RWPE2 (cell line): ENCODE measurements around the gene B4GAT1.

ENCODE experiments used
- ATAC-seq: fragments of 200-7000 bp; cut with Tn5 transposase; 3 replicates; pipeline ENCODE4 v1.9.1; 2021; ENCODE audit warnings: low read depth
- DNase-seq: peaks from one replicate; pipeline ENCODE4 v3.0.0-alpha.2; 2020; ENCODE audit warnings: low spot score
- H3K27ac ChIP-seq: fragments of 450-650 bp; 2 replicates; pipeline ENCODE4 v1.5.1; 2017; ENCODE audit warnings: mild to moderate bottlenecking; ENCODE audit not compliant: poor library complexity, severe bottlenecking
- H3K27me3 ChIP-seq: fragments of 250-450 bp; sonication (Bioruptor Pico); 2 replicates; pipeline ENCODE4 v1.5.1; 2021; ENCODE audit warnings: mild to moderate bottlenecking, moderate library complexity; ENCODE audit not compliant: insufficient read depth, poor library complexity, severe bottlenecking
- H3K36me3 ChIP-seq: fragments of 250-450 bp; sonication (Bioruptor Pico); 2 replicates; pipeline ENCODE4 v1.5.1; 2020; ENCODE audit warnings: low read depth, mild to moderate bottlenecking, moderate library complexity
- H3K4me1 ChIP-seq: fragments of 250-450 bp; sonication (Bioruptor Pico); 2 replicates; pipeline ENCODE4 v1.5.1; 2021; ENCODE audit warnings: mild to moderate bottlenecking, moderate library complexity; ENCODE audit not compliant: insufficient read depth, poor library complexity, severe bottlenecking
- H3K4me3 ChIP-seq: fragments of 250-450 bp; sonication (Bioruptor Pico); 2 replicates; pipeline ENCODE4 v1.5.1; 2021; ENCODE audit warnings: mild to moderate bottlenecking, moderate library complexity; ENCODE audit not compliant: severe bottlenecking
- H3K9me3 ChIP-seq: fragments of 250-450 bp; sonication (Bioruptor Pico); 2 replicates; pipeline ENCODE4 v1.5.1; 2021; ENCODE audit warnings: mild to moderate bottlenecking, moderate library complexity; ENCODE audit not compliant: severe bottlenecking
- CTCF ChIP-seq: fragments of 450-650 bp; IDR thresholded peaks from one replicate; pipeline ENCODE4 v1.5.1; 2017; ENCODE audit warnings: mild to moderate bottlenecking, moderate library complexity; ENCODE audit not compliant: poor library complexity, severe bottlenecking

B4GAT1 gene

GRCh38 chr11:66371627-66372415 lies 24.4 kb upstream of the B4GAT1 start, which contains the start of gene SLC29A2:
Gene SLC29A2 (minus strand): TSS chr11:66371760. CDS start chr11:66371591, 169 bp downstream.
- Histone ChIP-seq H3K27ac (peak within 1 kb of the TSS; percentile 60), H3K27me3 (no peaks in the 10 kb centered on the region), H3K9me3 (no peaks in the 10 kb centered on the region), H3K4me1 (peaks cover 12% of the 10 kb centered on the region), H3K36me3 (peaks cover 14% of the 10 kb centered on the region), H3K4me3 (peak within 1 kb of the TSS; percentile 73)
- ATAC-seq (peak; percentile 75), DNase-seq (peak; percentile 94)
- no peak for TF ChIP-seq CTCF

GRCh38 chr11:66369073-66369894 lies 21.9 kb upstream of the B4GAT1 start:
- H3K4me3 ChIP-seq: no peak overlapping the region
- H3K4me1 ChIP-seq: peaks cover 12% of the 10 kb centered on the region
- DNase-seq (no peak), ATAC-seq (no peak)
- H3K9me3 ChIP-seq: no peaks in the 10 kb centered on the region
- peaks cover 20% of the 10 kb centered on the region for H3K36me3 ChIP-seq
- no peaks in the 10 kb centered on the region for H3K27me3 ChIP-seq
- H3K27ac ChIP-seq: no peak overlapping the region
- no peak for TF ChIP-seq CTCF

GRCh38 chr11:66368484-66368883 lies 21.1 kb upstream of the B4GAT1 start:
- Histone ChIP-seq H3K4me3 (no peak overlapping the region), H3K36me3 (peaks cover 20% of the 10 kb centered on the region), H3K27ac (no peak overlapping the region), H3K27me3 (no peaks in the 10 kb centered on the region), H3K4me1 (peaks cover 11% of the 10 kb centered on the region), H3K9me3 (no peaks in the 10 kb centered on the region)
- no peak for DNase-seq
- no peak for TF ChIP-seq CTCF
- ATAC-seq: no peak

- Histone ChIP-seq H3K36me3 (peaks cover 25% of the 10 kb centered on the region), H3K27ac (no peak overlapping the region), H3K4me1 (peaks cover 4% of the 10 kb centered on the region), H3K4me3 (no peak overlapping the region), H3K27me3 (no peaks in the 10 kb centered on the region), H3K9me3 (no peaks in the 10 kb centered on the region)
- ATAC-seq: no peak
- TF ChIP-seq CTCF: no peak
- DNase-seq: no peak
Observed at GRCh38 chr11:66367561-66368312, 20.3 kb upstream of the B4GAT1 start.
